GM23338 (cell line): ENCODE data around the gene CENPO. TPM values are rescaled to one million over a fixed set of nuclear protein-coding genes. Genes with fewer than 3 reads are reported as not detected.

Source experiments
- ATAC-seq: fragments of 200-7000 bp; cut with Tn5 transposase; 3 replicates; pipeline ENCODE4 v1.9.1; 2020
- DNase-seq: peaks from one replicate; pipeline ENCODE4 v3.0.0-alpha.2; 2015; ENCODE audit warnings: low spot score
- H2AFZ ChIP-seq: fragments of 200-600 bp; sonication (generic); 2 replicates; pipeline ENCODE4 v1.8.0; 2016; ENCODE audit warnings: antibody characterized with exemption, mild to moderate bottlenecking, moderate library complexity
- H3F3A ChIP-seq: fragments of 200-600 bp; sonication (generic); replicated peaks from 2 replicates; pipeline ENCODE4 v1.8.0; 2017; ENCODE audit warnings: antibody characterized with exemption, mixed run types, low read depth
- H3K27ac ChIP-seq: fragments of 200-600 bp; sonication (generic); 2 replicates; pipeline ENCODE4 v1.6.1; 2016; ENCODE audit warnings: low read depth
- H3K27me3 ChIP-seq: fragments of 200-600 bp; sonication (generic); 2 replicates; pipeline ENCODE4 v1.8.0; 2016; ENCODE audit warnings: mild to moderate bottlenecking, mixed run types, moderate library complexity; ENCODE audit not compliant: insufficient read depth
- H3K36me3 ChIP-seq: fragments of 200-600 bp; sonication (generic); 2 replicates; pipeline ENCODE4 v1.8.0; 2016; ENCODE audit warnings: mild to moderate bottlenecking; ENCODE audit not compliant: insufficient read depth
- H3K4me1 ChIP-seq: fragments of 200-600 bp; sonication (generic); 2 replicates; pipeline ENCODE4 v1.8.0; 2016; ENCODE audit warnings: mild to moderate bottlenecking, moderate library complexity; ENCODE audit not compliant: insufficient read depth
- H3K4me2 ChIP-seq: fragments of 200-600 bp; sonication (generic); 2 replicates; pipeline ENCODE4 v1.7.1; 2017; ENCODE audit warnings: mixed run types
- H3K4me3 ChIP-seq: fragments of 200-600 bp; sonication (generic); 2 replicates; pipeline ENCODE4 v1.6.1; 2016; ENCODE audit warnings: mixed run types
- H3K79me2 ChIP-seq: fragments of 200-600 bp; sonication (generic); replicated peaks from 2 replicates; pipeline ENCODE4 v1.8.0; 2017; ENCODE audit warnings: mild to moderate bottlenecking; ENCODE audit not compliant: insufficient read depth
- H3K9me2 ChIP-seq: fragments of 200-600 bp; sonication (generic); 2 replicates; pipeline ENCODE4 v1.8.0; 2017; ENCODE audit not compliant: insufficient read depth
- H4K20me1 ChIP-seq: fragments of 200-600 bp; sonication (generic); replicated peaks from 2 replicates; pipeline ENCODE4 v1.8.0; 2017; ENCODE audit warnings: mild to moderate bottlenecking; ENCODE audit not compliant: insufficient read depth
- H3K27ac Mint-ChIP-seq: 2 replicates; pipeline ENCODE4 v1.8.0; 2020; ENCODE audit warnings: inconsistent platforms, mild to moderate bottlenecking, moderate library complexity, mixed read lengths
- H3K27me3 Mint-ChIP-seq: 3 replicates; pipeline ENCODE4 v1.8.0; 2022; ENCODE audit warnings: low read depth, mild to moderate bottlenecking, moderate library complexity, mixed read lengths, inconsistent platforms; ENCODE audit not compliant: insufficient read depth, poor library complexity
- H3K36me3 Mint-ChIP-seq: 3 replicates; pipeline ENCODE4 v1.8.0; 2021; ENCODE audit warnings: low read depth, mild to moderate bottlenecking, inconsistent platforms, moderate library complexity, mixed read lengths
- H3K4me1 Mint-ChIP-seq: 3 replicates; pipeline ENCODE4 v1.8.0; 2020; ENCODE audit warnings: mild to moderate bottlenecking, inconsistent platforms, mixed read lengths
- H3K4me3 Mint-ChIP-seq: 3 replicates; pipeline ENCODE4 v1.8.0; 2021; ENCODE audit warnings: moderate library complexity, mild to moderate bottlenecking, inconsistent platforms, mixed read lengths
- H3K9me3 Mint-ChIP-seq: 3 replicates; pipeline ENCODE4 v1.8.0; 2020; ENCODE audit warnings: moderate library complexity, mild to moderate bottlenecking, inconsistent platforms, mixed read lengths
- CREB1 ChIP-seq: fragments of 250-450 bp; sonication (Bioruptor Pico); IDR thresholded peaks from 2 replicates; pipeline ENCODE4 v1.5.0; 2020; ENCODE audit warnings: low read depth, mild to moderate bottlenecking, moderate library complexity
- EZH2 ChIP-seq: fragments of 200-600 bp; sonication (generic); IDR thresholded peaks from one replicate; pipeline ENCODE4 v1.8.0; 2017; ENCODE audit warnings: antibody characterized with exemption, mild to moderate bottlenecking, low read depth; ENCODE audit not compliant: unreplicated experiment
- NANOG ChIP-seq: IDR thresholded peaks from 2 replicates; pipeline ENCODE4 v1.6.1; 2016; ENCODE audit warnings: antibody characterized with exemption, borderline replicate concordance
- ZNF114 ChIP-seq: fragments of 250-450 bp; sonication (Bioruptor Pico); IDR thresholded peaks from 2 replicates; pipeline ENCODE4 v1.5.0; 2020; ENCODE audit warnings: mild to moderate bottlenecking, moderate library complexity
- polyA plus RNA-seq: library from polyadenylated mRNA; unstranded; fragments of >200 nt; fragmentation: Nextera tagmentation; extraction: Ambion mirVana; gene quantifications from 2 replicates; pipeline ENCODE4 v1.2.1, GENCODE V29; 2016
- total RNA-seq: library from RNA; depleted of rRNA; stranded (reverse); fragments of >200 nt; shearing (Covaris generic); gene quantifications from 2 replicates; pipeline ENCODE4 v1.2.3, GENCODE V29; 2014
- TF ChIP-seq, protein P1 (sequence below): IDR thresholded peaks from one replicate; pipeline ENCODE4 v1.6.1; 2018; ENCODE audit warnings: antibody characterized with exemption; ENCODE audit not compliant: unreplicated experiment
- TF ChIP-seq, protein P2 (sequence below), 2 experiments: fragments of 200-600 bp in 1 of 2; sonication (generic) in 1 of 2; conservative IDR thresholded peaks; 2 replicates each; pipeline versions ENCODE4 v1.5.1 to v1.6.1; 2016 to 2017; ENCODE audit warnings: antibody characterized with exemption in 2 of 2, low read depth in 2 of 2, mild to moderate bottlenecking in 2 of 2, moderate library complexity in 1 of 2
- TF ChIP-seq, protein P3 (sequence below): fragments of 250-450 bp; sonication (Bioruptor Pico); IDR thresholded peaks from 2 replicates; pipeline ENCODE4 v1.5.0; 2020; ENCODE audit warnings: mild to moderate bottlenecking, moderate library complexity

CENPO gene
- total and polyA plus RNA-seq, 2 experiments from 2014 or later = 27.0 to 44.7 TPM

- Histone ChIP-seq H3K4me2 (no peak overlapping the region), H3K36me3 (no peaks in the 10 kb centered on the region), H3K27ac (no peak overlapping the region), H2AFZ (no peak overlapping the region), H3K9me2 (no peaks in the 10 kb centered on the region), H4K20me1 (no peaks in the 10 kb centered on the region; the same call in 1 of the 2 replicates), H3K4me1 (no peaks in the 10 kb centered on the region), H3K79me2 (no peaks in the 10 kb centered on the region), H3K4me3 (no peak overlapping the region), H3F3A (no peaks in the 10 kb centered on the region), H3K27me3 (no peaks in the 10 kb centered on the region)
- H3K4me1 Mint-ChIP-seq = peaks cover 21% of the 10 kb centered on the region
- H3K27ac Mint-ChIP-seq = no peak overlapping the region
- H3K36me3 Mint-ChIP-seq = peaks cover 12% of the 10 kb centered on the region
- ATAC-seq (no peak), DNase-seq (no peak)
- peaks cover 2% of the 10 kb centered on the region for H3K27me3 Mint-ChIP-seq
- no peak overlapping the region for H3K4me3 Mint-ChIP-seq
- TF ChIP-seq EZH2 (no peak), CREB1 (CRISPR knock-in tag) (no peak)
- H3K9me3 Mint-ChIP-seq = no peaks in the 10 kb centered on the region
Observed at GRCh38 chr2:24870440-24870839, 77.2 kb downstream of the CENPO start.

- Histone ChIP-seq H3K4me1 (no peaks in the 10 kb centered on the region), H3K4me2 (no peak overlapping the region), H3K4me3 (no peak overlapping the region), H3K79me2 (no peaks in the 10 kb centered on the region), H3K9me2 (no peaks in the 10 kb centered on the region), H2AFZ (no peak overlapping the region), H4K20me1 (no peaks in the 10 kb centered on the region; the same call in 1 of the 2 replicates), H3K27ac (no peak overlapping the region; the same call in 1 of the 2 replicates), H3K27me3 (no peaks in the 10 kb centered on the region), H3F3A (no peaks in the 10 kb centered on the region), H3K36me3 (no peaks in the 10 kb centered on the region)
- ATAC-seq = no peak
- Mint-ChIP-seq H3K4me1 (peaks cover 18% of the 10 kb centered on the region), H3K27me3 (peaks cover 2% of the 10 kb centered on the region), H3K4me3 (no peak overlapping the region), H3K36me3 (peaks cover 12% of the 10 kb centered on the region), H3K9me3 (no peaks in the 10 kb centered on the region), H3K27ac (no peak overlapping the region; the same call in 1 of the 2 replicates)
- DNase-seq = no peak
- no peak for TF ChIP-seq EZH2
- TF ChIP-seq, protein P1, sequence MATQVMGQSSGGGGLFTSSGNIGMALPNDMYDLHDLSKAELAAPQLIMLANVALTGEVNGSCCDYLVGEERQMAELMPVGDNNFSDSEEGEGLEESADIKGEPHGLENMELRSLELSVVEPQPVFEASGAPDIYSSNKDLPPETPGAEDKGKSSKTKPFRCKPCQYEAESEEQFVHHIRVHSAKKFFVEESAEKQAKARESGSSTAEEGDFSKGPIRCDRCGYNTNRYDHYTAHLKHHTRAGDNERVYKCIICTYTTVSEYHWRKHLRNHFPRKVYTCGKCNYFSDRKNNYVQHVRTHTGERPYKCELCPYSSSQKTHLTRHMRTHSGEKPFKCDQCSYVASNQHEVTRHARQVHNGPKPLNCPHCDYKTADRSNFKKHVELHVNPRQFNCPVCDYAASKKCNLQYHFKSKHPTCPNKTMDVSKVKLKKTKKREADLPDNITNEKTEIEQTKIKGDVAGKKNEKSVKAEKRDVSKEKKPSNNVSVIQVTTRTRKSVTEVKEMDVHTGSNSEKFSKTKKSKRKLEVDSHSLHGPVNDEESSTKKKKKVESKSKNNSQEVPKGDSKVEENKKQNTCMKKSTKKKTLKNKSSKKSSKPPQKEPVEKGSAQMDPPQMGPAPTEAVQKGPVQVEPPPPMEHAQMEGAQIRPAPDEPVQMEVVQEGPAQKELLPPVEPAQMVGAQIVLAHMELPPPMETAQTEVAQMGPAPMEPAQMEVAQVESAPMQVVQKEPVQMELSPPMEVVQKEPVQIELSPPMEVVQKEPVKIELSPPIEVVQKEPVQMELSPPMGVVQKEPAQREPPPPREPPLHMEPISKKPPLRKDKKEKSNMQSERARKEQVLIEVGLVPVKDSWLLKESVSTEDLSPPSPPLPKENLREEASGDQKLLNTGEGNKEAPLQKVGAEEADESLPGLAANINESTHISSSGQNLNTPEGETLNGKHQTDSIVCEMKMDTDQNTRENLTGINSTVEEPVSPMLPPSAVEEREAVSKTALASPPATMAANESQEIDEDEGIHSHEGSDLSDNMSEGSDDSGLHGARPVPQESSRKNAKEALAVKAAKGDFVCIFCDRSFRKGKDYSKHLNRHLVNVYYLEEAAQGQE = no peak
- no peak for TF ChIP-seq CREB1 (CRISPR knock-in tag)
- TF ChIP-seq, protein P2, sequence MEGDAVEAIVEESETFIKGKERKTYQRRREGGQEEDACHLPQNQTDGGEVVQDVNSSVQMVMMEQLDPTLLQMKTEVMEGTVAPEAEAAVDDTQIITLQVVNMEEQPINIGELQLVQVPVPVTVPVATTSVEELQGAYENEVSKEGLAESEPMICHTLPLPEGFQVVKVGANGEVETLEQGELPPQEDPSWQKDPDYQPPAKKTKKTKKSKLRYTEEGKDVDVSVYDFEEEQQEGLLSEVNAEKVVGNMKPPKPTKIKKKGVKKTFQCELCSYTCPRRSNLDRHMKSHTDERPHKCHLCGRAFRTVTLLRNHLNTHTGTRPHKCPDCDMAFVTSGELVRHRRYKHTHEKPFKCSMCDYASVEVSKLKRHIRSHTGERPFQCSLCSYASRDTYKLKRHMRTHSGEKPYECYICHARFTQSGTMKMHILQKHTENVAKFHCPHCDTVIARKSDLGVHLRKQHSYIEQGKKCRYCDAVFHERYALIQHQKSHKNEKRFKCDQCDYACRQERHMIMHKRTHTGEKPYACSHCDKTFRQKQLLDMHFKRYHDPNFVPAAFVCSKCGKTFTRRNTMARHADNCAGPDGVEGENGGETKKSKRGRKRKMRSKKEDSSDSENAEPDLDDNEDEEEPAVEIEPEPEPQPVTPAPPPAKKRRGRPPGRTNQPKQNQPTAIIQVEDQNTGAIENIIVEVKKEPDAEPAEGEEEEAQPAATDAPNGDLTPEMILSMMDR (conservative IDR thresholded peaks at IDR 0.05; ENCODE audit: low read depth in 2 of 2) = no peak
- TF ChIP-seq ZNF114 (CRISPR knock-in tag) = no peak
- TF ChIP-seq, protein P3, sequence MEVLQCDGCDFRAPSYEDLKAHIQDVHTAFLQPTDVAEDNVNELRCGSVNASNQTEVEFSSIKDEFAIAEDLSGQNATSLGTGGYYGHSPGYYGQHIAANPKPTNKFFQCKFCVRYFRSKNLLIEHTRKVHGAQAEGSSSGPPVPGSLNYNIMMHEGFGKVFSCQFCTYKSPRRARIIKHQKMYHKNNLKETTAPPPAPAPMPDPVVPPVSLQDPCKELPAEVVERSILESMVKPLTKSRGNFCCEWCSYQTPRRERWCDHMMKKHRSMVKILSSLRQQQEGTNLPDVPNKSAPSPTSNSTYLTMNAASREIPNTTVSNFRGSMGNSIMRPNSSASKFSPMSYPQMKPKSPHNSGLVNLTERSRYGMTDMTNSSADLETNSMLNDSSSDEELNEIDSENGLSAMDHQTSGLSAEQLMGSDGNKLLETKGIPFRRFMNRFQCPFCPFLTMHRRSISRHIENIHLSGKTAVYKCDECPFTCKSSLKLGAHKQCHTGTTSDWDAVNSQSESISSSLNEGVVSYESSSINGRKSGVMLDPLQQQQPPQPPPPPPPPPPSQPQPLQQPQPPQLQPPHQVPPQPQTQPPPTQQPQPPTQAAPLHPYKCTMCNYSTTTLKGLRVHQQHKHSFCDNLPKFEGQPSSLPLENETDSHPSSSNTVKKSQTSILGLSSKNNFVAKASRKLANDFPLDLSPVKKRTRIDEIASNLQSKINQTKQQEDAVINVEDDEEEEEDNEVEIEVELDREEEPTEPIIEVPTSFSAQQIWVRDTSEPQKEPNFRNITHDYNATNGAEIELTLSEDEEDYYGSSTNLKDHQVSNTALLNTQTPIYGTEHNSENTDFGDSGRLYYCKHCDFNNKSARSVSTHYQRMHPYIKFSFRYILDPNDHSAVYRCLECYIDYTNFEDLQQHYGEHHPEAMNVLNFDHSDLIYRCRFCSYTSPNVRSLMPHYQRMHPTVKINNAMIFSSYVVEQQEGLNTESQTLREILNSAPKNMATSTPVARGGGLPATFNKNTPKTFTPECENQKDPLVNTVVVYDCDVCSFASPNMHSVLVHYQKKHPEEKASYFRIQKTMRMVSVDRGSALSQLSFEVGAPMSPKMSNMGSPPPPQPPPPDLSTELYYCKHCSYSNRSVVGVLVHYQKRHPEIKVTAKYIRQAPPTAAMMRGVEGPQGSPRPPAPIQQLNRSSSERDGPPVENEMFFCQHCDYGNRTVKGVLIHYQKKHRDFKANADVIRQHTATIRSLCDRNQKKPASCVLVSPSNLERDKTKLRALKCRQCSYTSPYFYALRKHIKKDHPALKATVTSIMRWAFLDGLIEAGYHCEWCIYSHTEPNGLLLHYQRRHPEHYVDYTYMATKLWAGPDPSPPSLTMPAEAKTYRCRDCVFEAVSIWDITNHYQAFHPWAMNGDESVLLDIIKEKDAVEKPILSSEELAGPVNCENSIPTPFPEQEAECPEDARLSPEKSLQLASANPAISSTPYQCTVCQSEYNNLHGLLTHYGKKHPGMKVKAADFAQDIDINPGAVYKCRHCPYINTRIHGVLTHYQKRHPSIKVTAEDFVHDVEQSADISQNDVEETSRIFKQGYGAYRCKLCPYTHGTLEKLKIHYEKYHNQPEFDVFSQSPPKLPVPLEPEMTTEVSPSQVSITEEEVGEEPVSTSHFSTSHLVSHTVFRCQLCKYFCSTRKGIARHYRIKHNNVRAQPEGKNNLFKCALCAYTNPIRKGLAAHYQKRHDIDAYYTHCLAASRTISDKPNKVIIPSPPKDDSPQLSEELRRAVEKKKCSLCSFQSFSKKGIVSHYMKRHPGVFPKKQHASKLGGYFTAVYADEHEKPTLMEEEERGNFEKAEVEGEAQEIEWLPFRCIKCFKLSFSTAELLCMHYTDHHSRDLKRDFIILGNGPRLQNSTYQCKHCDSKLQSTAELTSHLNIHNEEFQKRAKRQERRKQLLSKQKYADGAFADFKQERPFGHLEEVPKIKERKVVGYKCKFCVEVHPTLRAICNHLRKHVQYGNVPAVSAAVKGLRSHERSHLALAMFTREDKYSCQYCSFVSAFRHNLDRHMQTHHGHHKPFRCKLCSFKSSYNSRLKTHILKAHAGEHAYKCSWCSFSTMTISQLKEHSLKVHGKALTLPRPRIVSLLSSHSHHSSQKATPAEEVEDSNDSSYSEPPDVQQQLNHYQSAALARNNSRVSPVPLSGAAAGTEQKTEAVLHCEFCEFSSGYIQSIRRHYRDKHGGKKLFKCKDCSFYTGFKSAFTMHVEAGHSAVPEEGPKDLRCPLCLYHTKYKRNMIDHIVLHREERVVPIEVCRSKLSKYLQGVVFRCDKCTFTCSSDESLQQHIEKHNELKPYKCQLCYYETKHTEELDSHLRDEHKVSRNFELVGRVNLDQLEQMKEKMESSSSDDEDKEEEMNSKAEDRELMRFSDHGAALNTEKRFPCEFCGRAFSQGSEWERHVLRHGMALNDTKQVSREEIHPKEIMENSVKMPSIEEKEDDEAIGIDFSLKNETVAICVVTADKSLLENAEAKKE (CRISPR knock-in tag) = no peak
- no peak for TF ChIP-seq NANOG
Observed at GRCh38 chr2:24870891-24871705, 77.9 kb downstream of the CENPO start.
